ENCODE data around the gene ABCD4.
A peak's percentile ranks its signal among the peaks of the same experiment; 100 is the strongest.
"Not testable (repeated sequence)": the region's sequence is repeated elsewhere in the genome, so short reads cannot be mapped to it uniquely, and the experiment has no call there.

ABCD4 gene

GRCh38 chr14:74301594-74302151 is 1.1 kb downstream of the ABCD4 start:
- no peak for DNase-seq

- no peak for DNase-seq
These were observed 3.6 kb downstream of the ABCD4 start for GRCh38 chr14:74299061-74299545.

GRCh38 chr14:74297986-74298385 is 4.7 kb downstream of the ABCD4 start:
- DNase-seq = peak in 1 of 2 donors; percentile 19

- no peak for DNase-seq
These were observed 6.7 kb downstream of the ABCD4 start for GRCh38 chr14:74296037-74296467.

GRCh38 chr14:74293606-74294005 is 9.1 kb downstream of the ABCD4 start:
- DNase-seq = no peak

GRCh38 chr14:74292061-74292460 is 10.7 kb downstream of the ABCD4 start:
- DNase-seq = no peak

- DNase-seq = peak; percentile 6 to 24
These were observed 12.3 kb downstream of the ABCD4 start for GRCh38 chr14:74290415-74290814.

GRCh38 chr14:74289801-74290200 is 12.9 kb downstream of the ABCD4 start:
- DNase-seq = no peak

GRCh38 chr14:74286736-74287135 is 16.0 kb downstream of the ABCD4 start:
- DNase-seq = no peak

GRCh38 chr14:74281069-74281468 is 21.7 kb downstream of the ABCD4 start:
- DNase-seq = no peak

GRCh38 chr14:74278080-74278479 is 24.7 kb downstream of the ABCD4 start:
- no peak for DNase-seq

GRCh38 chr14:74275241-74275841 is 27.4 kb downstream of the ABCD4 start:
- DNase-seq = no peak

GRCh38 chr14:74271365-74271764 is 31.4 kb downstream of the ABCD4 start:
- DNase-seq = no peak

- DNase-seq = not testable (repeated sequence)
These were observed 32.2 kb downstream of the ABCD4 start for GRCh38 chr14:74270382-74271177.

GRCh38 chr14:74267588-74267987 is 35.1 kb downstream of the ABCD4 start:
- DNase-seq = no peak

GRCh38 chr14:74265301-74265965 is 37.3 kb downstream of the ABCD4 start:
- DNase-seq = no peak

GRCh38 chr14:74263921-74264320 is 38.8 kb downstream of the ABCD4 start:
- DNase-seq = no peak

- no peak for DNase-seq
These were observed 39.6 kb downstream of the ABCD4 start for GRCh38 chr14:74263181-74263580.

GRCh38 chr14:74262076-74262475 is 40.7 kb downstream of the ABCD4 start:
- DNase-seq = no peak

- no peak for DNase-seq
These were observed 41.4 kb downstream of the ABCD4 start for GRCh38 chr14:74261288-74261687.

GRCh38 chr14:74260525-74261233 is 42.1 kb downstream of the ABCD4 start:
- no peak for DNase-seq

- no peak for DNase-seq
These were observed 43.2 kb downstream of the ABCD4 start for GRCh38 chr14:74259513-74259912.

GRCh38 chr14:74258764-74259035 is 44.0 kb downstream of the ABCD4 start:
- DNase-seq = no peak

All from inflammatory macrophage (primary cell).